GM18526 (cell line): ENCODE results near the gene KRT33B.
"Not testable (repeated sequence)": the region's sequence is repeated elsewhere in the genome, so short reads cannot be mapped to it uniquely, and the experiment has no call there.

Experiments used
- POLR2A ChIP-seq: IDR thresholded peaks from 3 replicates; pipeline ENCODE4 v1.6.1; 2011; ENCODE audit not compliant: insufficient read length; ENCODE audit errors: extremely low read depth

Gene KRT33B

DNA sequence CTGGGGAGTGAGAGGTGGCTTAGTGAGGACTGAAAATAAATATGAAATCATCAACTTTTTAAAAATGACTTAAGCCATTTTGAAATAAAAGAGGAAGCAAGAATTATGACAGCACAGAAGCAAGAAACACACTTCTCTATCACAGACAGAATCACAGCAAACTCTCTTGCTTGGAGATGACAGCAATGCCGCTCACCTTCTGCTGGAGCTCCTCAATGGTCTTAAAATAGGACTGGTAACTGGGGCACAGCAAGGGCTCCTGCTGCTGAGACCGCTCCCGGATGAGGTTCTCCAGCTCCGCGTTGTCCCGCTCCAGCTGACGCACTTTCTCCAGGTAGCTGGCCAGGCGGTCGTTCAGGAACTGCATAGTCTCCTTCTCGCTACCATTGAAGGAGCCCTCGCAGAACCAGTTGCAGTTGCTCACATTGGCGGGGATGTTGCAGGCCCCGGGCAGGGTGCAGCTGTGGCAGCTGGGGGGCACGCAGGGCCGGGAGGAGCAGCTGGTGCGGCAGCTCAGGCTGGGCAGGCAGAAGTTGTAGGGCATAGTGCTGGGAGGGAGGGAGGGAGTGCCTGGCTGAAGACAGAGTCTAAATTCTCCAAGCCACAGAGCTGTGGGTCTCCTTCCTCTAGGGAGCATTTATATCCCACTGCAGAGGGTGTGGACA is 27.5 kb upstream of the KRT33B start, which contains the start of gene KRT31:
Gene KRT31 (minus strand): TSS at position 613 of the 665 bp plus-strand sequence. CDS start 69 bp downstream, at position 544.
- TF ChIP-seq POLR2A, result no peak

DNA sequence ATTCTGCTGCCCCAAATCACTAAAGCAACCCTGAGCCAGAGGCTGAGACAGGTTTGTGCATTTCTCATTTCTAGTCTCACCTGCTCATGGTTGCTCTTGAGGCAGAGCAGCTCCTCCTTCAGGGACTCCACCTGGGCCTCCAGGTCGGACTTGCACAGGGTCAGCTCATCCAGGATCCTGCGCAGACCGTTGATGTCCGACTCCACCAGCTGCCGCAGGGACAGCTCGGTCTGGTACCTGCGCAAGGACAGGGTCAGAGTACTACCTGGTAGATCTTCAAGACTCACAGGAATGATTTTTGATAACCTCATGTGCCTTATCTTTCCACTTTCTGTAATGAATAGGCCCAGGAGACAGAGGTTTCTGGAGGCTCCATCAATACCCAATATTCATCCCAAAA is 26.7 kb upstream of the KRT33B start:
- no peak for TF ChIP-seq POLR2A

DNA sequence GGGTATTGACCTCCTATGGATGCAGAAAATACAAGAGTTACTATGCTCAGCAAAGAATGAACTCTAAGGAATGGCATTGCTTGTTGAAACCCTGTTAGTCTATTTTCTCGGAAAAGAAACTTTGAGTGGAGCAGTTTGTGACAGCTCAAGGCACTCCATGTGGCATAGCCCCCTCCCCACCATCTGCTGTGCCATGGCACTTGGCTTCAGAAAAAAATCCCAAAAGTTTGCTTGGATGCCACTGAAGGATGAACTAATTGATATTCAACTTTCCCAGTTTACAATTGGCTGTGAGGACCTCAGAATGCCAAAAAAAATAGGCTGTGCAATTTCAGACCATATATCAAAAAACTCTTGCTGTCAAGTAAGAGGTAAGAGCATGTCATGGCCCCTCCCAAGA is 26.0 kb upstream of the KRT33B start:
- no peak for TF ChIP-seq POLR2A

DNA sequence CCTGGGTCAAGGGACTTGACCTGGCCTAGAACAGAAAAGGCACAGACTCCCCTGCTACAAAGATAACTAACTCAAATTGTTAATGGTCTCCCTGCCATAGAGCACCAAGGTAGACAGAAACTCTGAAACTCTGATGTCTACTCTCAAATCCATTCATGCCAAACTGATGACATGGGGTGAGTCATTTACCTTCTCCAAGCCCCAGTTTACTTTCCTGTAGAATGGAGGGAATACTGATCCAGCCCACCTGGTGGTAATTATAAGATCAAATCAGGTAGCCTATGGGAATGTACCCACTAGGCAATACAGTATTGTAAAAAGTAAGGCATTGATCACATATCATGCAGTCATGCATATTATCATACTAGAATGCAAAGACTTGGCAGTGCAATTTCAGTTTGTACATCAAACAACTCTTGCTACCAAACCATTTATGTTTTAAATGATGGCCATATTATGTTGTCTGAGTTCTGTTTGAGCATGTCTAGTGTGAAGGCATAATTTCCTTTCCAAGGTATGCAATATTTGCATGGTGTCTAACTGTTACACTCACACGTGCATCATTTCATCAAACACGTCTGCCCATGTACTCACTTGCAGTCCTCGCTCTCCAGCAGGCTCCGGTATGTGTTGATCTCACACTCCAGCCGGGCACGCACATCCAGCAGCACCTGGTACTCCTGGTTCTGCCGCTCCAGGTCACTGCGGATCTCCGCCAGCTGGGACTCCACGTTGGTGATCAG is 24.8 kb upstream of the KRT33B start:
- no peak for TF ChIP-seq POLR2A

DNA sequence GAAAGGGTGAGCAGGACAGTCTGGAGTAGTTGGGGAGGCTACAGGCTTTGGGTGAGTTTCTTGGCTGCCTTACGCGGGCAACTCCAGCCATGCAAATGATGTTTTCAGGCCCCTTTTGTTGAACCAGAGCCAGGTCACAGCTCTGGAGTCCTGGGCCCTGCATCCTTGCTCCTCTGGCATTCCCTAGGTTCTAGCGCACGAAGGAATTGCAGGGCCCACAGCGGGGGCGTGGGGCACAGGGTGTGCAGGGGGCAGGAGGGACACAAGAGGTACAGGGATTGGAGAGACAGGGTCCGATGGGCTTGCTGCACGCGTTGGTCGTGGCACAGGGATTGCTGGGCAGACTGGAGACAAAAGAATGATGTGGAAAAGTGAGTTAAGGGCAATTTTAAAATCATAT is 24.2 kb upstream of the KRT33B start:
- no peak for TF ChIP-seq POLR2A

DNA sequence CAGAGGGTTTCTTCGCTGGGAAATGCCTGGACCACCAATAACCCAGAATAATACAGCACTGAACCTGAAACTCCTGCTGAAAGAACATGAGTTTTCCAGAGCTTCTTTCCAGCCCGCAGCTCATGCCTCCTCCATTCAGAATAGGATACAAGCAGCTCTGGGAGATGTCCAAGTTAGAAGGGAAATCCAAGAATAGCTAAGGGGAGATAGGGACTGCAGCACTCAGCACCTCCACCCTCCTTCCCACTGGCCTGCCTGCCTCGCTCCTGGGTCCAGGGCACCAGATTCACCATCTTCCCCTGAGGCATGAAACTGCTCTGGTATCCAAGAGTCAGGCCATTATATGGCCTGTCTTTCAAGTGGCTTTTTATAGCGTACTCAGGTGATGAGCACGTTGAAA is 23.7 kb upstream of the KRT33B start:
- no peak for TF ChIP-seq POLR2A

DNA sequence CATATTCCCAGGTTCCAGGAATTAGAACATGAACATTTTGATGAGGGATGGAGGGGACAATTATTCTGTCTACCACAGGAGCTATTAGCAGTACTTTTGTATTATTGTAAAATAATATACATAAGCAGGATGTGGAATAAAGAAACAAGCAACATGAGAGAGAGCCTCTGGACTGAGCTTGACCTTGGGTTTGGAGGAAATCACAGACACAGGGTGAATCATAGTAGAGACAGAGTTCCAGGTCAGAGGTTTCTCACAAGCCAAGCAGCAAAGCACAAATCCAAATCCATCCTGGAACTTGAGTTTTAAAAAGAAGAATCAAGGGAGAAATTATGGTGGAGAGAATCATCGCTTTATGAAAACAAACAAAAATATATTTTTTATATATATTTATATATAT is 22.7 kb upstream of the KRT33B start:
- TF ChIP-seq POLR2A, result no peak

DNA sequence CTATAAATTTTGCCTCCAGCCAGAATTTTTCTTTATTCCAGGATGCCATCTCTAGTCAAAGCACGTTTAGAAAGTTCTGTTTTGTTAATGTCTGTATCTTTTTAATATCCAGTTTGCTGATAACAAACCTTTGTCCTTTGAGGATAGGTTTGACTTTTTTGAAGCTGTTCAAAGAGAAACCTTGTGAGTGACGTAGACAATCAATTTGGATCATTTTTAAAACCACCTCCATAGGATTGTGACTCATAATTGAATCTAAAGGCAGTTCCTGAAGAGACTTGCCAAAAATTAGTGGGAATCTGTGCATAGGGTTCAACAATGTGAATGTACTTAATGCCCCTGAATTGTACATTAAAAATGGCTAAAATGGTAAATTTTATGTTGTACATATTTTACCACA is 21.9 kb upstream of the KRT33B start:
- TF ChIP-seq POLR2A, result no peak

DNA sequence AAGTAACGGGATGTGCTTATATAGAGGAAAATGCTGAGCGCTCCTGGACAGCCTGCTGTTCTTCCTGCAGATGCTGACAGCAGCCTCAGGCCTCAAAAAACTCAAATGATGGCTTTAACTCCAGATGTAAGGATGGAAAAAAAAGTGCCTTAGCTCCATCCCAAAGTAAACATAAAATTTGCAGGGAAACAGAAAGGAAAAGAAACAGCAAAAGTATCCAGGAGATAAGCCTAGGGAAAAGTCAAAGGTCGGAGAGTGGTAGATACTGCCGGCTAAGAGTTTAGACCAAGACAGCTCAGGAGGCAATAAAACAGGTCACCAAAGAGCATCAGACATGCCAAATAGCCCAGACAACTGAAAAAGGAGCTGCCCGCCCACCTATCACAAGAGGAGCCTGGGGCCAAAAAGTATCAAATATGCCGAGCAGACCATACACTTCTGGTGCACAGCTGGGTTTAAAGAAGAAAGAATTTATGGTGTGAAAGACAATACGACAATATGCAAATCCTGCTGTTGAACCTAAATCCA is 20.9 kb upstream of the KRT33B start:
- TF ChIP-seq POLR2A, result no peak

DNA sequence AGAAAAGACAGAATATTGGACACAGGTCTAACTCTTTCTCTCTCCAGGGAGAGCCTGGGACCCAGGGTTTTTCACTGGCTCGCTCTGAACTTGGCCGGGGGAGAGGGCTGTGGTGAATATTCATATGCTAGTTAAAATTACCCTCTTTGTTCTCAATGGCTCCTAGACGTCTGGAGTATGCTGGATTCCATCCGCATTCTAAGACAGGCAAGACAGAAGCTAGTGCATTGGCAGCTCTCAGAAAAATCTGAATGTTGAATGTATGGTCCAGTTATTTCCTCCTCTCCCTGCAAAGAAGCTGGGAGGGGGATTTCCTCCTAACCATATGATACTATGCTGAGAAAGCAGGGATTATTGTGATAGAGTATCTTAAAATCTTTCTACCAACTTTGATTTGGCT is 18.1 kb upstream of the KRT33B start:
- no peak for TF ChIP-seq POLR2A

DNA sequence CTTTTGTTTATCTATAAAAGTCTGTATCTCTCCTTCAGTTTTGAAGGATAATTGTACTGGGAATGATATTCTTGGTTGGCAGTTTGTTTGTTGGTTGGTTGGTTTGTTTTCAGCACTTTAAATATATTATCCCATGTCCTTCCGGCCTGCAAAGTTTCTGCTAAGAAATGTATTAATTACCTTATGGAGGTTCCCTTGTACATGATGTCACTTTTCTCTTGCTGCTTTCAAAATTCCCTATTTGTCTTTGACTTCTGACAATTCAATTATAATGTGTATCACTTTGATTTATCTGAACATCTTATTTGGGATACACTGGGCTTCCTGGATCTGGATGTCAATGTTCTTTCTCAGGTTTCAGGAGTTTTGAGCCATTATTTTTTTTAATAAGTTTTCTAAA is 16.6 kb upstream of the KRT33B start:
- TF ChIP-seq POLR2A, result no peak

DNA sequence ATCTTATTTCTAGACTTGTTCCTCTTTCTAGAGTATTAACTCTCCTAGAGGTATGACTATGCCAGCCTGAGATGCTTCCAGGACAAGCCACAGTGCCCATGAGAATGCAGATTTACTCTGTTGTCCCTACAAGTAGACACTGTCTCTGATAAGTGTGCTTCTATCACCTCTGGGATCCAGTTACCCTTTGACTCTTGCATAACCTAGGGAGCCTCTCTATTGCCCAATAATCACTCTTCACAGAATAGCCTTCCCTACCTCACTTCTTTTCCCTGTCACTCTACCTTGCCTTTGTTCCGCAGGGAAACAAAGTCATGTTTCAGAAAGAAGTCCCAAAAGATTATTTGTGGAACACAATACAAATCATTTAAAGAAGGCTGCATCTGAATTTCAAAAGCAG is 14.1 kb upstream of the KRT33B start:
- TF ChIP-seq POLR2A, result no peak

DNA sequence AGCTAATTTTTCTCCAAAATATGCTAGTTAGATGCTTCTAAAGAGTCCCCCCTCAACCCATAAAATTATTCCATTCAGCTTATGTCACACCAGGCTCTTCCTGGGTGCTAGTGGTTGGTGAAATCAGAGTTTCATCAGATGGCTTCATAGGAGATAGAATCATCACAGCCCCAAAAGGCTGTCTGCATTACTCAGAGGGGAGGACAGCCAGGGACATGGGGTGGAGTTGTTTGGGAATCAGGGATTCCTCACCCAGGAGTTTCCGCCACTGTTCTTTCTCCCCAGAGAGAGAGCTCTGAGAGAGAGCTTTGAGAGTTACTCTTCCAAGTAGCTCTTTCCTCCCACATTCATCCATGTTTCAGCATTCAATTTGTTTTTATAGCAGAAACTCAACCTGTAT is 12.8 kb upstream of the KRT33B start:
- TF ChIP-seq POLR2A, result no peak

DNA sequence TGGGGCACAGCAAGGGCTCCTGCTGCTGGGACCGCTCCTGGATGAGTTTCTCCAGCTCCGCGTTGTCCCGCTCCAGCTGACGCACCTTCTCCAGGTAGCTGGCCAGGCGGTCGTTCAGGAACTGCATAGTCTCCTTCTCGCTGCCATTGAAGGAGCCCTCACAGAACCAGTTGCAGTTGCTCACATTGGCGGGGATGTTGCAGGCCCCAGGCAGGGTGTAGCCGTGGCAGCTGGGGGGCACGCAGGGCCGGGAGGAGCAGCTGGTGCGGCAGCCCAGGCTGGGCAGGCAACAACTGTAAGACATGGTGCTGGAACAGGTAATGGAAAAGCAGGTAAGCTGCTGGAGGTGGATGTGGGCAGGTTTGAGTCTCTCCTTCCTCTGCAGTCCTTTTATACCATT is 12.3 kb upstream of the KRT33B start, which contains the start of gene KRT34:
Gene KRT34 (minus strand): TSS at position 364 of the 400 bp plus-strand sequence. CDS start 60 bp downstream, at position 304.
- not testable (repeated sequence) for TF ChIP-seq POLR2A

DNA sequence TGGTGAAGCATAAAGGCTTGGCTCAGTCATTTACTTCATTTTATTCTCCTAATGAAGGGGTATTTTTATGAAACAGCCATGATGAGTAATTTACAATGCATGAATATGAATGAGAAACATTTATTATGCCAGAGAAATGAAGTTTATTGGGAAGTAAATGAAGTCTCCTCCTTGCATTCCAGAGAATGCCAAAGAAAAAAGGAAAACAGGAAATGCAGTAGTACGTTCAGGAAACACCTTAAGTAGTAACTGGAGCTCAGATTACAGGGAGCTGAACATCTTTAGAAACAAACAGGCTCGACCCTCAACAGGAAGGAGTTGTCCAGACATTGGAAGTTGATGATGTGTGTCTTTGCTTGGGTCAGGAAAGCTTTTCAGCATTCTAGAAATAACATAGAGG is 7.9 kb upstream of the KRT33B start:
- TF ChIP-seq POLR2A, result no peak

DNA sequence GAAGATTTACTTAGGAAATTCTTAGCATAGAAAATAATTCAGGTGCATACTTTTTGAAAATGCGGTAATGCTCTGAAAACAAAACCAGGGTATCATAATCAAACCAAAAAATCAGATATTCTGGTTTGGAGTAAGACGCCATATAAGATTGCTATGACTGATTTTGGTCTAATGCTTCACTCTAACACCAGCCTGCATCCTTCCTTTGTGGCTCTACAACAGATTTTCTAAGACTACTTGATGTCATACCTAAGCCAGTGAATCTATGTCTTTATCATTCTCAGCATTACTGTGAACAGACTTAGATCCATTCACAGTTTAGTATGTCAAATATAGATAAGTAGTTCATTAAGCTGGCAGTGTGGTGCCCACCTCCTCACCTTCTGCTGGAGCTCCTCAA is 590 bp downstream of the KRT33B start:
- no peak for TF ChIP-seq POLR2A
